ENCODE data around the gene TNFSF15. TPM values are rescaled to one million over a fixed set of nuclear protein-coding genes. Genes with fewer than 3 reads are reported as not detected.

The TNFSF15 gene
- total RNA-seq, 4 donors from 2014 or later: 0.68 TPM; not detected in 3

DNA sequence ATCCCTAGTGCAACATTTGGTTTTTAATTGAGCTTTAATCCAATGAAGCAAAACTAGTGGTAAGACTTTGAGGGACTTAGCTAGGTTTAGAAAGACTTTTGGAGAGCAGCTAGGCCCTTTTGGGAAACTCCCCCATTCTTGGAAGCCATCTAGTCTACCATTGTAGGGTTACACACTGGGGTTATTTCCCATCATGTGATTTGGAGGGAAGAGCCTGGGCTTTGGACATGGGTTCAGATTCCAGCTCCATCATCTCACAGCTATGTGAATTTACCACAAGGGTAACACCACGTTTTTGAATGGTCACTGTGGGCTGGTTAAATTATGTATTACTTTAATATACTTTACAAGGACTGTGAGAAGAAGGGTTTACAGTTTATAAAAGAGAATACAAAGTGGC is 18.3 kb upstream of the TNFSF15 start:
- TF ChIP-seq, protein P1, sequence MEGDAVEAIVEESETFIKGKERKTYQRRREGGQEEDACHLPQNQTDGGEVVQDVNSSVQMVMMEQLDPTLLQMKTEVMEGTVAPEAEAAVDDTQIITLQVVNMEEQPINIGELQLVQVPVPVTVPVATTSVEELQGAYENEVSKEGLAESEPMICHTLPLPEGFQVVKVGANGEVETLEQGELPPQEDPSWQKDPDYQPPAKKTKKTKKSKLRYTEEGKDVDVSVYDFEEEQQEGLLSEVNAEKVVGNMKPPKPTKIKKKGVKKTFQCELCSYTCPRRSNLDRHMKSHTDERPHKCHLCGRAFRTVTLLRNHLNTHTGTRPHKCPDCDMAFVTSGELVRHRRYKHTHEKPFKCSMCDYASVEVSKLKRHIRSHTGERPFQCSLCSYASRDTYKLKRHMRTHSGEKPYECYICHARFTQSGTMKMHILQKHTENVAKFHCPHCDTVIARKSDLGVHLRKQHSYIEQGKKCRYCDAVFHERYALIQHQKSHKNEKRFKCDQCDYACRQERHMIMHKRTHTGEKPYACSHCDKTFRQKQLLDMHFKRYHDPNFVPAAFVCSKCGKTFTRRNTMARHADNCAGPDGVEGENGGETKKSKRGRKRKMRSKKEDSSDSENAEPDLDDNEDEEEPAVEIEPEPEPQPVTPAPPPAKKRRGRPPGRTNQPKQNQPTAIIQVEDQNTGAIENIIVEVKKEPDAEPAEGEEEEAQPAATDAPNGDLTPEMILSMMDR (IDR thresholded peaks at IDR 0.05; ENCODE audit: low read depth): no peak

DNA sequence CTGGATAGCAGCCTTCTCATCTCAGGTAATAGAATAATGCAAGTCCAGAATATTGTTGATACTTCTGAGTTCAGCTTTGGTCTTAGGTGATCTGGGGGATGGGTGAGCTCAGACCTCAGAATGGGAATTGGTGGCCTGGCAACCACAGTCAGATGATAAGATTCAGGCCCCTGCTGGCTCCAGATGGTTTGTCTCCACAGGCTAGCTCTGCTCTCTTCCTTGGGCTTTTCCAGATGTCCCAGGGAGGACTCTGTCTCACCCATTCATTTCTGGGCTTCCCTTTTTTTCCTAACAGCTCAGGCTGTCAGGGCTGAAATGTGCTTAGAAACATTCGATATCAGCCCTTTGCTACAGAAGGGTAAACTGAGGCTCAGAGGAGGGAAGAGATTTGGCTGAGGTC is 17.6 kb upstream of the TNFSF15 start:
- TF ChIP-seq, protein P1 (IDR thresholded peaks at IDR 0.05; ENCODE audit: low read depth): no peak

- TF ChIP-seq, protein P1 (IDR thresholded peaks at IDR 0.05; ENCODE audit: low read depth): no peak
Measured at GRCh38 chr9:114822708-114823107, 16.9 kb upstream of the TNFSF15 start.

- TF ChIP-seq, protein P1 (IDR thresholded peaks at IDR 0.05; ENCODE audit: low read depth): no peak
Measured at GRCh38 chr9:114820776-114821501, 15.1 kb upstream of the TNFSF15 start.

DNA sequence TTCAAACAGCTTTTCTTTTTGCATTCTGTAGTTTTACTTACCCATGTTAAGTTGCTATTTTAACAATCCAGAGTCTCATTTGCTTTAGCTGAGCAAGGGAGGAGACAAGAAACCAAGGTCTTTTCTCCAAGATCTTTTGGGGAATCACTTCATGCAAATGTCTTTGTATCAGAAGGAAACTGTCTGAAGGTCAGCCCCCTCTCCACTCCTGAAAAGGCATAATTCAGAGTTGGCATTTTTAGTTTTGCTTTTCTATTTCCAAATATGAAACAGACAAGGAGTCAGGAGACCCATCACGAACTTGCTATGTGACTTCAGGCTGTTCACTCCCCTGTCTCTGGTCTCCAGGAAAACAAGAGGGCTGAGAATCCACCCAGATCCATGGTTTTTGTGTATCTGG is 12.3 kb upstream of the TNFSF15 start:
- TF ChIP-seq, protein P1 (IDR thresholded peaks at IDR 0.05; ENCODE audit: low read depth): no peak

DNA sequence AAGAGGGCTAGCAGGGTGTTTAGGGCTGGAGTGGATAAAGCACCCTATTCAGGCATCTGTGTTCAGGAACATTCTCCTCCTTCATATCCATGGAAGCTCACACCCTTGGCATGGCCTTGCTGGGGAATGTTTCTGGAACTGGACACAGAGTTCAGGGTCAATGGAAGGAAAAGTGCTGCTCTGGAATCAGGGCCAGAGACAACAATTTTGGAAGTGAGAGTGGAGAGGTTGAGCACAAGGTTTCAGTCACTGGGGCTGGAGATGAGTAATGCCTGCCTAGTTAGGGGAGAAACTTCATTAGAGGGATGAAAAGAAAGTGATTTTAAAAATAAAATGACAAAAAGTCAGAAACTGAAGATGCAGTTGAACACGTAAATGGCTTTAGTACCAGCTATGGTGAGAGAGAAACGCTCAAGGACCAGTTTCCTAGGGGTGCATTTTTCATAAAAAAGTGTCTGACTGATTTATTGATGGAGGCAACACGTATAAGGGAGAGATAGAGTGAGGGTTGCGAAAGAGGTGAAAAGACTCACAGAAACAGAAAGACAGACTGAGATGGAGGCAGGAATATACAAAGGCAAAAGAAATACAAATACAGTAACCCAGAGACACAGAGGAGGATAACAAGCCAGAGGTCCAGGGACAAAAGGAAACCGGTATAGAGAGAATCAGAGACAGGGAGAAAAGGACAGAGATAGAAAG is 8.0 kb upstream of the TNFSF15 start:
- TF ChIP-seq, protein P1 (IDR thresholded peaks at IDR 0.05; ENCODE audit: low read depth): no peak

- TF ChIP-seq, protein P1 (IDR thresholded peaks at IDR 0.05; ENCODE audit: low read depth): no peak
Measured at GRCh38 chr9:114811966-114812636, 6.3 kb upstream of the TNFSF15 start.

Measured in subcutaneous adipose tissue (tissue), 4 donors.